Body of pancreas (tissue), 4 donors: Measurements from ENCODE around the gene HOXA13.

Experiments used
- POLR2A ChIP-seq, 3 donors: fragments of 450-650 bp; IDR thresholded peaks; one replicate each; pipeline ENCODE4 v1.6.1; 2016; ENCODE audit warnings: antibody characterized with exemption in 3 of 3, mild to moderate bottlenecking in 2 of 3
- TF ChIP-seq, protein P1 (sequence below), 7 experiments: fragments of 450-650 bp in 4 of 7; fragments of 200-600 bp in 3 of 7; sonication (generic) in 3 of 7; IDR thresholded peaks; one replicate each; pipeline ENCODE4 v1.5.1; 2016 to 2019; ENCODE audit warnings: antibody characterized with exemption in 7 of 7

DNA sequence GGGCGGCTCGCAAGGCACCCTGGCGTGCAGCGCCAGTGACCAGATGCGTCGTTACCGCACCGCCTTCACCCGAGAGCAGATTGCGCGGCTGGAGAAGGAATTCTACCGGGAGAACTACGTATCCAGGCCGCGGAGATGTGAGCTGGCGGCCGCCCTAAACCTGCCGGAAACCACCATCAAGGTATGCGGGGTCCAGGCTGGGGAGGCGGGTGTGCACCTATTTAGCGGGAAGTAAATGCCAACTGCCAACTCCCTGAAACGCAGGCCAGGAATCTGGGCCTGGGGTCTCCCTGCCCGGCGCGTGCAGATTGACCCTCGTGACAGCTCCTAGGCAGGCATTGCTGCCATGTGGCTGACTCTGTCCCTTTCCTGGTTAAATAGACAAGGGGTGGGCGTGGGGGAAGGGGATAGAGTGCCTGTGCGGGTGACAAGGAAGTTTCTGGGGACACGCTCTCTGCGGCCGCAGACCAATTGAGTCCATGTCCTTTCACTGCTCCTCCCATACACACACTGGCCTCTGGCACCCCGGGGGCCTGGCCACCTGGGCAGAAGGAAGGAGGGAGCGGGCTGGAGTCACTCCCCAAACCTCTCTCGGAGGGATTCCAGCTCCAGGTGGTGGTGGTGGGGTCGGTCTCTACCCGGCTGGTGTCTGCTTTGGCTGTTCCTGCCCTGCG, 45.4 kb upstream of the HOXA13 start:
- TF ChIP-seq, protein P1, sequence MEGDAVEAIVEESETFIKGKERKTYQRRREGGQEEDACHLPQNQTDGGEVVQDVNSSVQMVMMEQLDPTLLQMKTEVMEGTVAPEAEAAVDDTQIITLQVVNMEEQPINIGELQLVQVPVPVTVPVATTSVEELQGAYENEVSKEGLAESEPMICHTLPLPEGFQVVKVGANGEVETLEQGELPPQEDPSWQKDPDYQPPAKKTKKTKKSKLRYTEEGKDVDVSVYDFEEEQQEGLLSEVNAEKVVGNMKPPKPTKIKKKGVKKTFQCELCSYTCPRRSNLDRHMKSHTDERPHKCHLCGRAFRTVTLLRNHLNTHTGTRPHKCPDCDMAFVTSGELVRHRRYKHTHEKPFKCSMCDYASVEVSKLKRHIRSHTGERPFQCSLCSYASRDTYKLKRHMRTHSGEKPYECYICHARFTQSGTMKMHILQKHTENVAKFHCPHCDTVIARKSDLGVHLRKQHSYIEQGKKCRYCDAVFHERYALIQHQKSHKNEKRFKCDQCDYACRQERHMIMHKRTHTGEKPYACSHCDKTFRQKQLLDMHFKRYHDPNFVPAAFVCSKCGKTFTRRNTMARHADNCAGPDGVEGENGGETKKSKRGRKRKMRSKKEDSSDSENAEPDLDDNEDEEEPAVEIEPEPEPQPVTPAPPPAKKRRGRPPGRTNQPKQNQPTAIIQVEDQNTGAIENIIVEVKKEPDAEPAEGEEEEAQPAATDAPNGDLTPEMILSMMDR (IDR thresholded peaks at IDR 0.05) = no peak
- no peak for TF ChIP-seq POLR2A (IDR thresholded peaks at IDR 0.05)
